IPS-15b (cell line): ENCODE measurements around the gene PRPF19.
A peak's percentile ranks its signal among the peaks of the same experiment; 100 is the strongest.

Experiments used
- H3K27me3 ChIP-seq: one replicate; pipeline ENCODE4 v1.6.1; 2013; ENCODE audit warnings: low read length; ENCODE audit not compliant: control insufficient read depth, insufficient read depth
- H3K36me3 ChIP-seq: one replicate; pipeline ENCODE4 v1.6.1; 2013; ENCODE audit warnings: low read length; ENCODE audit not compliant: control insufficient read depth, insufficient read depth
- H3K4me1 ChIP-seq: one replicate; pipeline ENCODE4 v1.6.1; 2013; ENCODE audit warnings: mild to moderate bottlenecking, low read length; ENCODE audit not compliant: control insufficient read depth, insufficient read depth
- H3K4me3 ChIP-seq: one replicate; pipeline ENCODE4 v1.5.1; 2013; ENCODE audit warnings: low read depth, low read length
- H3K9ac ChIP-seq: one replicate; pipeline ENCODE4 v1.6.1; 2013; ENCODE audit warnings: low read depth, mild to moderate bottlenecking, low read length
- H3K9me3 ChIP-seq: one replicate; pipeline ENCODE4 v1.6.1; 2013; ENCODE audit warnings: mild to moderate bottlenecking, low read length; ENCODE audit not compliant: control insufficient read depth, insufficient read depth

PRPF19 gene

GRCh38 chr11:60857378-60858232, 48.8 kb downstream of the PRPF19 start:
- Histone ChIP-seq H3K4me3 (no peak overlapping the region), H3K4me1 (no peaks in the 10 kb centered on the region), H3K9ac (no peak overlapping the region), H3K27me3 (peaks cover 26% of the 10 kb centered on the region), H3K36me3 (no peaks in the 10 kb centered on the region), H3K9me3 (no peaks in the 10 kb centered on the region)

GRCh38 chr11:60855726-60856633, 50.4 kb downstream of the PRPF19 start, which contains the start of gene PTGDR2:
Gene PTGDR2, minus strand, starts transcription at chr11:60855950. Its CDS starts 2,228 bp downstream, at chr11:60853722.
- Histone ChIP-seq H3K4me1 (peaks cover 5% of the 10 kb centered on the region), H3K9me3 (no peaks in the 10 kb centered on the region), H3K36me3 (peaks cover 5% of the 10 kb centered on the region), H3K9ac (no peak within 1 kb of the TSS), H3K27me3 (peaks cover 31% of the 10 kb centered on the region), H3K4me3 (no peak within 1 kb of the TSS)

- Histone ChIP-seq H3K9me3 (no peaks in the 10 kb centered on the region), H3K27me3 (peaks cover 31% of the 10 kb centered on the region), H3K36me3 (peaks cover 10% of the 10 kb centered on the region), H3K4me1 (peaks cover 5% of the 10 kb centered on the region), H3K9ac (no peak overlapping the region), H3K4me3 (no peak overlapping the region)
Measured at GRCh38 chr11:60854847-60855725, 51.3 kb downstream of the PRPF19 start.

- H3K9ac ChIP-seq = no peak overlapping the region
- H3K4me1 ChIP-seq = peaks cover 5% of the 10 kb centered on the region
- peaks cover 31% of the 10 kb centered on the region for H3K27me3 ChIP-seq
- no peak overlapping the region for H3K4me3 ChIP-seq
- H3K36me3 ChIP-seq = peaks cover 18% of the 10 kb centered on the region
- no peaks in the 10 kb centered on the region for H3K9me3 ChIP-seq
Measured at GRCh38 chr11:60854140-60854846, 52.1 kb downstream of the PRPF19 start.

- Histone ChIP-seq H3K36me3 (peaks cover 28% of the 10 kb centered on the region), H3K9me3 (no peaks in the 10 kb centered on the region), H3K9ac (no peak overlapping the region), H3K27me3 (peaks cover 31% of the 10 kb centered on the region), H3K4me3 (peak overlapping the region; percentile 30), H3K4me1 (peaks cover 5% of the 10 kb centered on the region)
Measured at GRCh38 chr11:60852982-60853950, 53.1 kb downstream of the PRPF19 start.

GRCh38 chr11:60852117-60852981, 54.0 kb downstream of the PRPF19 start:
- Histone ChIP-seq H3K27me3 (peaks cover 31% of the 10 kb centered on the region), H3K4me1 (peaks cover 5% of the 10 kb centered on the region), H3K9me3 (no peaks in the 10 kb centered on the region), H3K9ac (no peak overlapping the region), H3K4me3 (peak overlapping the region; percentile 30), H3K36me3 (peaks cover 32% of the 10 kb centered on the region)

- Histone ChIP-seq H3K4me1 (peaks cover 5% of the 10 kb centered on the region), H3K9me3 (no peaks in the 10 kb centered on the region), H3K36me3 (peaks cover 34% of the 10 kb centered on the region), H3K4me3 (peak overlapping the region; percentile 18), H3K9ac (no peak overlapping the region), H3K27me3 (peaks cover 31% of the 10 kb centered on the region)
Measured at GRCh38 chr11:60851327-60852104, 54.9 kb downstream of the PRPF19 start.

- Histone ChIP-seq H3K4me3 (no peak overlapping the region), H3K9ac (no peak overlapping the region), H3K36me3 (peaks cover 36% of the 10 kb centered on the region), H3K4me1 (peaks cover 5% of the 10 kb centered on the region), H3K27me3 (peaks cover 27% of the 10 kb centered on the region), H3K9me3 (no peaks in the 10 kb centered on the region)
Measured at GRCh38 chr11:60849641-60850520, 56.5 kb downstream of the PRPF19 start.
